ENCODE measurements around the gene PITPNB.
A peak's percentile ranks its signal among the peaks of the same experiment; 100 is the strongest.

PITPNB gene

DNA sequence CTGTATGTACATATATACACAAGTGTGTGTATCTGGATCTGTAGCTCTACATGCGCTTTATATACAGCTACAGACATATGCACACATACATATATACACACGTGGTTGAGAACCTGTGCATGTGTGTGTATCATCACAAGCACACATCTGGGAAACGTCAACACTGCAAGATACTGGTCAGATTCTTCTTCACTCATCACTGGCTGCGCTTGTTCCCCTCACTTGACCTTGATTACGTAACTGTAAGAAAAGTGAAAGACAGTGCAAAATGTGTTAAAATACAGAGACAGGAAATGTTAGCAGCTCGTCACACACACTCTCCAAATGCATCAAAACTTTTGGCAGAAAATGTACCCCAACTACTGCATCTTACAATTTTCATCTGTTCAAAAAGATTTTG lies 65.6 kb downstream of the PITPNB start:
- DNase-seq: no peak

DNA sequence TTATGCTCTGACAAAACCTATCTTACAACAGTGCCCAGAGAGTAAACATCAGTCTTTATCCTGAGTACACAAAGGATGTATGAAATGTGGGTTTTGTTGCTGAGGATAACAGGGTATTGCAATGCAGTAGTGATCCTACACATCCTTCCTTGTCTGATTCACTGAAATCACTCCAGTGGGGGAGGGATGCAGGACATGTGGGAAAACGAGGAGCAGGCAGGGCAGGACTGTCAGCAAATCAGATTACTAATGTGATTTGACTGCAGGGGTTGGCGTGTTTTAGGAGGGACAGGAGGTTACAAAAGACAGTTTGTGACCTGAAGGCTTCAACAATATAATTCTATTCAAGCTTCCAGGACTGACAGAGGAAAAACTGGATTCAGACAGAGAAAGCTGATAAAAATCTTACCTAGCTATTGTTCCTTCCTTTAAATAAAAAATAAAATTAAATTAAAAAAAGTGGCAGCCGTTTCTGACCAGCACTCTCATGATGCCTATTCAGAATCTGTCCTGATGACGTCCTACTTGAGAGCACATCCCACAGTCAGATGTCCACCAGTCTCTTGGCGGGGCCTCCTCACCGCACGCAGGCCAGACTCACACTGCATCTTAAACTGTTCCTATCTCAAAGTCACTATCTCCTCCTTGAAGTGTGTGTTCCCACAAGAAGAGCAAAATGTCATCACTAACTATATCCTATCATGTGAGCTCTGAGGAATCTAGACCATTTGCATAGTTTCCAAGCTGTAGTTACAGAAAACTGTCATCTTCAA lies 66.9 kb downstream of the PITPNB start:
- peak; percentile 83 for DNase-seq

DNA sequence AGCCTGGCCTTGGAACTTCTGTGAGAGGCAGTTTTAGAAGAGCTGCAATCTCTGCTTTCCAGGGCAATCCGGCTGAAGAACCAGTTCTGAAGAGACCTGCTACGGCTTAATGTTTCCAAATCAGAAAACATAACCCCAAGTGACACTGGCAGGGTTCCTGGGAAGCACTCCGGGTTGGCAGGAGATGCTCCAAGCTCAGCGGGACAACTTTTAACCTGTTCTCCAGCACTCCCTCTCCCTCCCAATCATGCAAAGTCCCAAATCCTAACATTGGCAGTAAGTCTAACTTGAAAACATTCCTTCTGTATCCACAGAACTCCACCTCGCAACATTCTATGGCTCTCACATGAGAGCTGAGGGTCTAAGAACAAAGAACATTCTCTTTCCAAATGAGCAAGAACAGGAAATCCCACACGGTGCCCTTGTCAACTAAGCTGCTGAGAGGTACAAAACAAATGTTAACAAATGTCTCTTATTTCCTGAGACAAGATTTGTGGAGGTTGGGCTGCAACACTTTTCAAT lies 69.0 kb downstream of the PITPNB start:
- no peak for DNase-seq

DNA sequence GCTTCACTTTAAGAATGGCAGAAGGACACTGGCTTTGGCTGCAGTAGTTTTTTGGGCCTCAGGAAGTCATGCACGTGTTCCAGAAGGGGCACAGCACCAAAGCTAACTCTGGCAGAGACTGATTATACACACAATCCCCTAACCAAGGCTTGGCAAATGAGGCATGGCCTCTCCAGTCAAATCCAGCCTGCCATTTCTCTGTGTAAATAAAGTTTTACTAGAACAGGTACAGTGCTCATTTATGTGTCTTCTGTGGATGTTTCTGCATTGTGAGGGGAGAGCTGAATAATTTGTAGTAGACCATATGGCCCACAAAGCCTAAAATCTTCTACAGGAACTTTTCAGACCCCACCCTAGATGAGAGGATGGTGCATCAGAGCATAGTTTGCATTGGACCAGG lies 71.1 kb downstream of the PITPNB start:
- no peak for DNase-seq

DNA sequence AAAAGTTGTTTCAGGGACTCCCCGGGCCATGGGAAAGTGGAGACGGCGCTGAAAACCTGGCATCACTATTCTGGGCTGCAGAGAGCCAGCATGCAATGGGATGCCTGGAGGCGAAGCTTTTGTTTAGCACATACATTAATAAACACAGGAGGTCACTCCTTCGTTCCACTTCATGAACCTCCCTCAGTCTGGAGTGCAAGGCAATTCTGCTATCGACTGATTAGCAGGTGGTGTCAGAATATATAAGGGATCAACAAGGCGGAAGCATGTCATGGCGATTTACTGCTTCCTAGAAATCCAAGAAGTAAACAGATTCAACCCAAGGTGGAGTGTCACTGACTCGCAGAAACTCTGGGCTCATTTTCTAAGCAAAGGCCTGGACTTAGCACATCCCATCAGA lies 72.1 kb downstream of the PITPNB start:
- DNase-seq: no peak

DNA sequence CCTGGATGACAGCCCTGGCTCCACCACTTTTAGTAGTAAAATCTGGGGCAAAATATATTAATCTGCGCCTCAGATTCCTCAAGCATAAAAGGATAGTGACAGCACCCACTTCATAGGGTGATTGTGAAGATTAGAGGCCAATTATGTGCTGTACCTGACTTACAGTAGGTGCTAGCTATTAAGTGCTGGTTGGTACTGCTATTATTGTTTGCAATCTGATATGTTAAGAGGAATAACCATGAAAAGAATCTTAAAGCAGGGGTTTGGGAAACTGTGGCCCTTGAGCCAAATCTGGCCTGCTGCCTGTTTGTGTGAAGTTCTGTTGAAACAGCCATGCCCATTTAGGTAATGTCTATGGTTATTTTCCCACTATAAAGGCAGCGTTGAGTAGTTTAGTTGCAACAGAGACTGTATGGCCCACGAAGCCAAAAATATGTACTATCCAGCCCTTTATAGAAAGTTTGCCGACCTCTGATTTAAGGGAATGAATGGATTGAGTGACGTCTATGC lies 72.8 kb downstream of the PITPNB start:
- DNase-seq: no peak

DNA sequence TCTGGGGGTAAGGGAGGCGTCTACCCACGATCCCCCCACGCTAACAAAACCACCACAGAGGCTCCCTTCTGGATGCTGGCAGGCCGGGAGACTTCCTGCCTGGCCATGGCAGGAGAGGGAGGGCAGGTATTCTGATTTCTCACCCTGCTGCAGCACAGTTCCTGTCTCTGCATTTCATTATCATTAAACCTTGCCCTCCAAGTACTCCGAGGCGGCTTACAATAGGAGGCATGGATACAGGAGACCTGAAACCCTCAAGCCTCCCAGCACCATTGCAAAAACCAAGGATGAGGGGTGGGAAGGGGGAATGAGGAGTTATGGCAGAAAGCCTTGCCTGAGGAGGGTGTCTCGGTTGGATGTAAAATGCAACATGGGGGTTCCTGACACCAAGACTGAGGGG lies 73.4 kb downstream of the PITPNB start:
- DNase-seq: no peak

DNA sequence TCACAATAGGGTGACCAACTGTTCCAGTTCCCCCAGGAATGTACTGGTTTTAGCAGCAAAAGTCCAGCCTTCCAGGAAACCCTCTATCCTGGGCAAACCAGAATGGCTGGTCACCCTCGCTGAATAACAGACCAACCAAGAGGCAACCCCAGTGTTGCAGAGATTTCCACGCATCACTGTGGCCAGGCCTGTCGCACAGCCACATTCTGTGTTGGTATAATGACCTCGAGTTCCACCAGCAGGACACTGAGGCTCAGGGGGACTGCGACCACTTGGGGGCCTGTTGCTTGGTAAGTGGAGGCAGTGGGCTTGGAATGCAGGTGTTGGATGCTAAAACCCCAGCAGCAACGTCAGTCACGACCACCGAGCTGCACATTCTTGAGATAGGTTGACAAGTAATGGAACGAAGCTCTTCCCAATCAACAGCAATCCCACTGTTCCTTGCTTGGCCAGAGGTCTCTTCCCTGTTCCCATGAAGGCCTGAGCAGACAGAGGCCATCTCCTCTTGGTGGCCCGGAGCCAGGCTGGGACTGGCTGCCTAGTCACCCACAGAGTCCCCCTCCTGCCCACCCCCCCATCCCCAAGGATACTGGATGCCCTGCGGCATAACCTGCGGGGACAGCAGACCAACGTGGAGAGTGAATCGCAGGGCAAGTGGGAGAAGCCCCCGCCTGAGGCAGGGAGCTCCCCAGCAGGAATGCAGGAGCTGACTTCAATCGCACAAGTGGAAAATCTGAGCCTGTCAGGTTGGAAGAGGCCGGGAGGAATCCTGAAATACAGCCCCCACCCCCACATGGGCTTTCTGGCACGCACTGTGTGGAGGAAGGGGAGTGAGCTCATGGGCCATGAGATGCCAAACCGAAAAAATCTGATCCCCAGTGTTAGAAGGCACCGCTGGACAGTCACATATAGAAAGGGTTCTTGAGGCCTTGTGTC lies 74.1 kb downstream of the PITPNB start:
- peak; percentile 72 for DNase-seq

DNA sequence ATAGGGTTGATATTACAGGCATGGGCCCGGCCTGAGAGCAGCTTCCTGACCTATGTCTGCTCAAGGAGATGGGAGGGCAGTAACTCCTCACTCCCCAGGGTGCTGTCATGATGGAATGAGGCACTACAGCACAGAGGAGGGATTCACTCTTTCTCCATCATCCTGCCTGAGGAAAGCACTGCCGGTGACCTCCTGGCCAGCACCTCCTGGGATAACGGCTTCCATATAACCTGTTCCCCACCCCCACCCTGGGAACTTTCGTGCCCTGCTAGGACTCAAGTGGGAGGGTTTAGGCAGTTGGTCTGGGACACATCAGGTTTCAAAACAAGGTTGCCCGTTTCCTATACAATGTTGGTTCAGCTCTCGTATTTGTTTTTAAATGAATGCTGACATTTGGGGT lies 74.8 kb downstream of the PITPNB start:
- DNase-seq: no peak

DNA sequence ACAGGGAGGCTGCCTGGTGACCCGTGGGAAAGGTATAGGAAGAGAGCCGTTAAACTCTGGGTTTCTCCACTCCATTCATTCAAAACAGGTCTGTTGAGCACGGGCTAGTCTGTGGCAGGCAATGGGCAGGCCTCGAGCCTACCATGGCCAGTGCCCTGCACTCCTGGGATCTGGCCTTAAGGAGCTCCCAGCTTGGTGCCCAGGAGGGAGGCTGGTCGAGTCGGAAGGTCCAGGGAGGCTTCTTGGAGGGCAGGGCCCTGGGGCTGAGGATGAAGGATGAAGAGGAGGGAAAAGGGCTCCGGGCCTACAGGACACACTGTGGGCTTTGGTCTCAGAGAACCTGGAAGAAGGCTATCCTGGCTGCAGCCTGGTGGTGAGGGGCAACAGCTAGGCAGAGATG lies 75.6 kb downstream of the PITPNB start:
- DNase-seq: no peak

DNA sequence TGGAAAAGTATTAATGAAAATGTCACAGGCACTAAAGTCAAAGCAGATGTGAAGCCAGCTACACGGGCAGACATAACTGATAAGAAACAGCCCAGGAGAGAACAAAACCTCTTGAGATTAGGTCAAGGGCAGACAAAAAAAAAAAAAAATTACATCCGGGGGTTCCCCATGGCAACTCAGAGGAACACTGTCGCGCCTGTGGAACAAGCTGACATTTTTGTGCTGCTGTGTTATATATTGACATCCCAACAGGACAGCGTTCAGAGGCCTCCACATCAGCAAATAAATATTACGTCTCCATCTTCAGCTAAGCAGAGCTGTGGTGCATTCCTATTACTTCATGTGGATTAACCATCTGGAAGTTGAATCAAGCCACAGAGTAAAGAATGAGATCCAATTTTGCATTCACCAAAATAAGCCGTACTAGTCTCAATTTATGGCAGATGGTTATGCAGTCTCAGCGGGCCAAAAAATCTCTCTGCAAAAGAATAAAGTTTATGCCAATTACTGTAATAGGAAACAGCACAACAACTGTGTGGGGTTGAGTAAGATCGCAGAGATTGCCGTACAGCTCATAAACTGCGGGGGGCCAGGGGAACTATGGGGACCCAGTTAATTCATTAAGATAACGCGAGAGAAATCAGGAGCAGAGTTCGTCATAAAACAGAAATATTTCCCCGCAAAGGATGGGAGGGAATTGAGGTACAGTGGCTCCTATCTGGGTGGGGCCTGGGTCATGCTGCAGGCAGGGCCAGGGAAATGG lies 76.2 kb downstream of the PITPNB start:
- peak; percentile 65 for DNase-seq

DNA sequence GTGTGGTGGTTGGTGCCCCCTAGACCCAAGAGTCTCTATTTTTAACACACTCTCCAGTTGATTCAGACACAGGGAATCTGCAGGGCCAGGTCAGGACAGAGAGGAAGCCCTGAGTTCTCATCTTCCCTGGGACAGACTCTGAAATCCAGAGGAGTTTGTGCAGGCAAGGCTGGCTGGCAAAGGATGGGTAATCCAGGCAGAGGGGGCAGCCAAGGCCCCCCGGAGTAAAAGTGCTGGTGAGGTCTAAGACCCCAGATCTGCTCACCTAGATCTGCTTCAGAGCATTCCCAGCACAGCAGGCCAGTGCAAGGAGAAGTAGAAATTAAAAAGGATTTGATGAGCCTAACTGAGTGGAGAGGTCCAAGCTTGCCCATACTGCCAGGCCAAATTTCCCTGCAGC lies 76.9 kb downstream of the PITPNB start:
- DNase-seq: no peak

DNA sequence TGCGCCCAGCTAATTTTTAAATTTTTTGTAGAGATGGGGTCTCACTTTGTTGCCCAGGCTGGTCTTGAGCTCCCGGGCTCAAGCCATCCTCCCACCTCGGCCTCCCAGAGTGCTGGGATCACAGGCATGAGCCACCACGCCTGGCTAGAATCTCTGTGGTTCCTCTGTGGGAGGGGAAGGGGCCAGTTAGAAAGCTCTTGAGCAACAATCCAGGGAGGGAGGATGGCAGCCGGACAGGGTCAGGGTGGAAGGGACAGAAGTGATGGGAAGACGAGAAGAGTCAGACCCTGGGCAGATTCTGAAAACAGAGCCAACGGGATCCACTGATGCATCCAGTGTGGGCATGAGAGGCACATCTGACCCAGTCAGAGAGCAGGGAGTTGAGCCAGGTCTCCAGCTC lies 78.6 kb downstream of the PITPNB start:
- no peak for DNase-seq

DNA sequence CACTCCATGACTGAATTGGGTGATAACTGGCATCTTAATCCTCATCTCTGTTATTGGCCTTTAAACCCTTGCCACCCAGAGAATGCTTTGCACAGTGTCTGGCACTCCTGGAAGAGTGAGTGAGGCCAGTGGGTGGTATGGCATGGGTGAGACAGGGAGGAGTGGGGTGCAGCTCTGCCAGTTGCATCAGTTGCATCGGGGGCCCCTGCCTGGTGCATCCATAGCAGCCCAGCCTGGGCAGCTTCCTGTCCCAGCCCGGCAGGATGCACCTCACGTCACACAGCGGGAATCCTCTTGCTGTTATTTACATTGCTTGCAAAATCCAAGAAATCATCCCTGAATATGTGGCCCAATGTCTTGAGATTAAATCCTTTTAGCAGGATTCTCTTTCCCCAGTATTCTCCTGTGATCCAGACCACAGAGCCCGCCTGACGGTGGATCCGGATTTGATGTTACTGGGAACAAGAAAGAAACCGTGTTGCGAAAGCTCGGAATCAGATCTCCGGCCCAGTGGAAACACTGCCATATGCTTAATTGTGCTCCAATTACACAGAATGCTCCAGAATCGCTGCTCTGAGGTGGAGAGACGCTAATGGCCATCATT lies 79.9 kb downstream of the PITPNB start:
- DNase-seq: no peak

DNA sequence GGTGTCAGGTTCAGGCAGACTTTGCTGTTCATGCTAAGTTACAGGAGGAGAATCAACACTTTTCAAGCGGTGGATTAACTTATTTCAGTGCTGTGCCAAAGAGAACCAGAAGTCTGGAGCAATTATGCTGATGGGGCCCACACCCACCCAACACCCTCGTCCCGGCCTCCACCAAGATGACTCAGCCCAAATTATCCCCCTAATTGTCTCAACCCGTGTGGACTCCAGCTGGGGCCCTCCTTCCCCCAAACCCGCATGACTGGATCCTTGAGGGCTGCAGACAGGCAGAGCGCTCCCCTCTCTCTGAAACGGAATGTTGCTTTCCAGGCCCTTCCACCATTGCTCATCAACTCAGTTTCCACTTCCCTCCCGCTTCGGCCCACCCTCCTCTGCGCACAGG lies 82.9 kb downstream of the PITPNB start:
- DNase-seq: peak; percentile 94

DNA sequence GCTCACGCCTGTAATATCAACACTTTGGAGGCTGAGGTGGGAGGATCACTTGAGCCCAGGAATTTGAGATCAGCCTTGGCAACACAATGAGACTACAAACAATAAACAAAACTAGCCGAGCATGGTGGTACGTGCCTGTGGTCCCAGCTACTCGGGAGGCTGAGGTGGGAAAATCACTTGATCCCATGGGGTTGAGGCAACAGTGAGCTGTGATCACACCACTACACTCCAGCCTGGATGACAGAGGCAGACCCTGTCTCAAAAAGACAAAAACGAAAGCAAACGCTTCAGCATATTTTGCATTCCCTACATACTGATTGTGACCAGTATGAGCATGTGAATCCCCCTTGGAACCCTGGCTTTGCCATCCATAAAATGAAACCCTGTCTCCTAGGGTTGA lies 83.6 kb downstream of the PITPNB start:
- DNase-seq: peak; percentile 77

DNA sequence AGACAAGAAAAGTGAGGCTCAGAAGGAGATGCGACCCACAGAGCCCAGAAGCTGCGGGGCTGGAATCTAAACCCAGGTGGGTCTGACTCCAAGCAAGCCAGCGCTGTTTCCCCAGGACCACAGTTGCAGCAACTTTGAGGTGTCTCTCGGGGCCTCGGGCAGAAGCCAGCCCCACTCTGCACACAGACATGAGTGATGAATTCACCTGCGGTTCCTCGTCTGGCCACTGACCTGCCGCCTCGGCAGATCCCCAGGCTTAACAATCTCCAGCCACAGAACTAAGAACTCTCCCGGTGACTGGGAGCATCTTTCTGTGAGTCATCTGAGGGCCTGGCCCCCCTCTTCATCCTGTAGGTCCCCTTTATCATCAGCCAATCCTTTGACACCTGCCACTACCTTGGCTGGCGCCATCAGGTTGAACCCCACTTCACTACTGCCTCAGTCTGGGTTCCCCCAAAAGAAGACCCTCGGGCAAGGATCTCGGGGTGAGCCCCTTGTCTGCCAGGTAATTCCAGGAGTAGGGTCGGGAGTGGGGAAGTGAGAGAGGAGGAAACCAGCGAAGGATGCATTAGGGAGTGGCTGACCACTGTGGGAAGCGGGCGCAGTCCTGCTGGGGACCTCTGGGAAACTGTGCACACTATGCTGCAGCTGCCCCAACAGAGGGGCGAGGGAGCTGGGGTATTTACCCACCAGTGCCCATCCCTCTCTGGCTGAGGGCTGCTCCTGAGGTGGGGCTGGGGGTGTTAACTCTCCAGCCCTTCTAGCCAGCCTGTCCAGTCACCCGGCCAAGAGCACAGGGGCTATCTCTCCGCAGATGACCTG lies 84.5 kb downstream of the PITPNB start:
- no peak for DNase-seq

DNA sequence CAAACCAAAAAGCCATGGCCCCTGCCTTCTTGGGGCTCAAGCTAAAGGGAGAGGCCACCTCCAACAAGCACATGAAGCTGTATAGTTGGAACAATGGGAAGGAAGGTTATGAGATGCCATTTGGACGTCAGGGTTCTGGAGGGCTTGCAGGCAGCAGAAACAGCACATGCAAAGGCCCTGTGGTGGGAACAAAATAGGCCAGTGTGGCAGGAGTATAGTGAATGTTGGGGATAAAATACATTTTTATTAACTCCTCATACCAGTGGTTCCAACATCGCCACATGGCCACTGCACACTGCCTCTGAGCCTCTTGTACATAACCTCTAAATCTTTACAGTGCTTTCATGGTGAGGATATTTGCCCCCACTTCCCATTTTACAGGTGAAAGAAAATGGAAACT lies 85.3 kb downstream of the PITPNB start:
- DNase-seq: no peak

DNA sequence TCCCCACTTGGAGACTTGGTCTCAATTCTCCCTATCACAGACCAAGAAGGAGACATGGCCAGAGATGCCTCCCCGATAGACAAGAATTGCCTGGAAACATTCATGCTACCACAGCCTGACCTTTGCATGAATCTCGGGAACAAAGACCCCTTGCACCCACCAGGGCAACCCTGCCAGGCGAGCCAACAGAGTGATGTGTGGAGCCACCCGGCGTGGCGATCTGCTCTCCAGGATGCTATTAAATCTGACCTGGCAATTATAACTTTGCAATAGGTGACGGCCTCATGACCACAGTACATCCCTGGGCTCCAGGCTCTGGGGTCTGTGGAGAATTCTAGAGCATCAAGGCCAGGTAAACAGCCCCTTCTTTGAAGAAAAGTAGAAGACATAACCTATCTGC lies 86.5 kb downstream of the PITPNB start:
- no peak for DNase-seq

DNA sequence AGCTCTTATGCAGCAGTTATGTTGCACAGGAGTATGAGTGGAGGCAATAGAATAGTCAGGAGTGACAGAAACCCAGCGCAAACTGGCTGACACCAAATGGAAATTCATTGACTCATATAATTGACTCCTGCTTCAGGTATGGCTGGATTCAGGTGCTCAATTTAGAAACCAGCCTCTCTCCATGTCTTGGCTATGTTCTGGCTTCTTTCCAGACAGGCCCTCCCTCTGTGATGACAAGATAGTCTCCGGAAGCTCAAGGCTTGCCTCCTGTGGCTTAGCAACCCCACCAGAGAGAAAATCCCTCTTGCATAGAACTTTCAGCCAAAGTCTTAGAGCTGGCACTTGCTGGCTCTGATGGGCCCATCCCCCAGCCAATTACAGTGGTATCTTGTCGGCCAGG lies 89.4 kb downstream of the PITPNB start:
- no peak for DNase-seq
